Astrocyte (in vitro differentiated cells and primary cell): Measurements from ENCODE around the gene FAM131A. TPM values are rescaled to one million over a fixed set of nuclear protein-coding genes. Genes with fewer than 3 reads are reported as not detected.
A peak's percentile ranks its signal among the peaks of the same experiment; 100 is the strongest.

Experiments
- DNase-seq: peaks from one replicate; pipeline ENCODE4 v3.0.0-alpha.2; 2010; ENCODE audit warnings: low read depth
- FAIRE-seq: peaks from 2 replicates; lab custom pipeline; 2011; peaks lifted over from hg19 to GRCh38; lab: Jason Lieb, UNC
- H2AFZ ChIP-seq: 2 replicates; pipeline ENCODE4 v1.6.0; 2012; ENCODE audit warnings: low read depth, low read length, inconsistent platforms
- H3K27ac ChIP-seq: 2 replicates; pipeline ENCODE4 v1.5.1; 2011; ENCODE audit warnings: low read depth, low read length, inconsistent platforms
- H3K27me3 ChIP-seq: 2 replicates; pipeline ENCODE4 v1.6.0; 2011; ENCODE audit warnings: low read length, inconsistent platforms; ENCODE audit not compliant: insufficient read depth
- H3K36me3 ChIP-seq: 2 replicates; pipeline ENCODE4 v1.5.1; 2011; ENCODE audit warnings: low read length, inconsistent platforms; ENCODE audit not compliant: insufficient read depth
- H3K4me1 ChIP-seq: 2 replicates; pipeline ENCODE4 v1.5.1; 2011; ENCODE audit warnings: low read length, inconsistent platforms; ENCODE audit not compliant: insufficient read depth
- H3K4me2 ChIP-seq: 2 replicates; pipeline ENCODE4 v1.6.0; 2012; ENCODE audit warnings: low read length, inconsistent platforms
- H3K4me3 ChIP-seq: 2 replicates; pipeline ENCODE4 v1.5.1; 2011; ENCODE audit warnings: low read depth, mild to moderate bottlenecking, low read length, inconsistent platforms; ENCODE audit not compliant: insufficient read depth
- H3K79me2 ChIP-seq: 2 replicates; pipeline ENCODE4 v1.6.0; 2012; ENCODE audit warnings: mild to moderate bottlenecking, low read length, inconsistent platforms; ENCODE audit not compliant: insufficient read depth
- H3K9ac ChIP-seq: 2 replicates; pipeline ENCODE4 v1.6.0; 2012; ENCODE audit warnings: mild to moderate bottlenecking, low read length, inconsistent platforms
- H3K9me3 ChIP-seq: 2 replicates; pipeline ENCODE4 v1.5.1; 2012; ENCODE audit warnings: low read depth, mild to moderate bottlenecking, low read length, inconsistent platforms; ENCODE audit not compliant: insufficient read depth
- H4K20me1 ChIP-seq: 2 replicates; pipeline ENCODE4 v1.6.0; 2012; ENCODE audit warnings: low read length, inconsistent platforms; ENCODE audit not compliant: insufficient read depth
- H3K27ac Mint-ChIP-seq: one replicate; pipeline ENCODE4 v1.8.0; 2021; ENCODE audit warnings: mild to moderate bottlenecking, mixed read lengths; ENCODE audit not compliant: unreplicated experiment
- H3K27me3 Mint-ChIP-seq: one replicate; pipeline ENCODE4 v1.8.0; 2021; ENCODE audit warnings: low read depth, mixed read lengths; ENCODE audit not compliant: unreplicated experiment
- H3K36me3 Mint-ChIP-seq: one replicate; pipeline ENCODE4 v1.8.0; 2021; ENCODE audit warnings: low read depth, mixed read lengths; ENCODE audit not compliant: unreplicated experiment
- H3K4me1 Mint-ChIP-seq: one replicate; pipeline ENCODE4 v1.8.0; 2021; ENCODE audit warnings: low read depth, mixed read lengths; ENCODE audit not compliant: unreplicated experiment
- H3K4me3 Mint-ChIP-seq: one replicate; pipeline ENCODE4 v1.8.0; 2021; ENCODE audit warnings: mild to moderate bottlenecking, moderate library complexity, mixed read lengths; ENCODE audit not compliant: unreplicated experiment
- H3K9me3 Mint-ChIP-seq: one replicate; pipeline ENCODE4 v1.8.0; 2021; ENCODE audit warnings: mild to moderate bottlenecking, mixed read lengths; ENCODE audit not compliant: unreplicated experiment
- CTCF ChIP-seq: IDR thresholded peaks from 2 replicates; pipeline ENCODE4 v1.5.1; 2011; ENCODE audit warnings: low read depth, mild to moderate bottlenecking, inconsistent platforms, low read length, moderate library complexity; ENCODE audit not compliant: insufficient read depth
- EZH2 ChIP-seq: IDR thresholded peaks from 2 replicates; pipeline ENCODE4 v1.6.1; 2012; ENCODE audit warnings: mild to moderate bottlenecking, low read length, inconsistent platforms; ENCODE audit not compliant: insufficient read depth
- total RNA-seq: library from RNA; stranded (reverse); gene quantifications from 2 replicates; pipeline ENCODE4 v1.2.1, GENCODE V29; 2021

FAM131A gene
- total RNA-seq, 1 donor from 2014 or later, result 12.2 TPM

GRCh38 chr3:184335661-184336546, 1.5 kb upstream of the FAM131A start:
- H3K9me3 ChIP-seq, result no peaks in the 10 kb centered on the region
- H3K36me3 ChIP-seq, result peaks cover 35% of the 10 kb centered on the region
- no peaks in the 10 kb centered on the region for H3K9me3 Mint-ChIP-seq
- H4K20me1 ChIP-seq, result peaks cover 61% of the 10 kb centered on the region
- FAIRE-seq (no peak), DNase-seq (peak; percentile 61)
- H2AFZ ChIP-seq, result no peak overlapping the region
- H3K4me3 Mint-ChIP-seq, result peak overlapping the region; percentile 86
- peaks cover 26% of the 10 kb centered on the region for H3K36me3 Mint-ChIP-seq
- peak overlapping the region; percentile 84 for H3K9ac ChIP-seq
- H3K4me2 ChIP-seq, result peak overlapping the region; percentile 89
- no peaks in the 10 kb centered on the region for H3K27me3 Mint-ChIP-seq
- H3K27ac Mint-ChIP-seq, result peak overlapping the region; percentile 92
- H3K4me1 ChIP-seq, result peaks cover 85% of the 10 kb centered on the region
- peak overlapping the region; percentile 96 for H3K27ac ChIP-seq
- H3K4me1 Mint-ChIP-seq, result peaks cover 70% of the 10 kb centered on the region
- H3K79me2 ChIP-seq, result peaks cover 49% of the 10 kb centered on the region
- peak overlapping the region; percentile 62 for H3K4me3 ChIP-seq
- no peak for TF ChIP-seq EZH2
- no peak for TF ChIP-seq CTCF
- H3K27me3 ChIP-seq, result no peaks in the 10 kb centered on the region

- peak; percentile 62 for DNase-seq
Observed at GRCh38 chr3:184336547-184337398, 627 bp upstream of the FAM131A start.

More at GRCh38 chr3:184336547-184337398, 627 bp upstream of the FAM131A start:
- Histone ChIP-seq H2AFZ (no peak overlapping the region), H3K4me1 (peaks cover 78% of the 10 kb centered on the region), H3K79me2 (peaks cover 44% of the 10 kb centered on the region), H3K27ac (peak overlapping the region; percentile 96), H3K27me3 (no peaks in the 10 kb centered on the region), H3K4me2 (peak overlapping the region; percentile 89), H3K36me3 (peaks cover 27% of the 10 kb centered on the region), H4K20me1 (peaks cover 60% of the 10 kb centered on the region), H3K9ac (peak overlapping the region; percentile 84), H3K9me3 (no peaks in the 10 kb centered on the region), H3K4me3 (peak overlapping the region; percentile 62)
- peak overlapping the region; percentile 91 for H3K27ac Mint-ChIP-seq
- no peaks in the 10 kb centered on the region for H3K27me3 Mint-ChIP-seq
- FAIRE-seq, result peak; percentile 80
- no peaks in the 10 kb centered on the region for H3K9me3 Mint-ChIP-seq
- TF ChIP-seq EZH2 (no peak), CTCF (no peak)
- H3K4me1 Mint-ChIP-seq, result peaks cover 71% of the 10 kb centered on the region
- H3K4me3 Mint-ChIP-seq, result peak overlapping the region; percentile 86
- peaks cover 26% of the 10 kb centered on the region for H3K36me3 Mint-ChIP-seq
